Activated CD8-positive, alpha-beta memory T cell treated with anti-CD3 and anti-CD28 coated beads, Interleukin-2, amount 10 ng/mL, durations not matched to agents 7 days and 5 days (primary cell): Measurements from ENCODE around the gene SGPL1. TPM values are rescaled to one million over a fixed set of nuclear protein-coding genes. Genes with fewer than 3 reads are reported as not detected.

Source experiments
- ATAC-seq: fragments of 150-1000 bp; cut with Tn5 transposase; one replicate; pipeline ENCODE4 v1.10.0; 2021; ENCODE audit warnings: moderate library complexity
- CTCF ChIA-PET: fragments of 350-600 bp; sonication (Branson Sonifier 250); formaldehyde crosslinking; loops from one replicate; lab custom pipeline; 2021; ENCODE audit warnings: antibody characterized with exemption; lab: Charles Lee
- DNase-seq: peaks from one replicate; pipeline ENCODE4 v3.0.0-alpha.2; 2020
- H3K27ac Mint-ChIP-seq: one replicate; pipeline ENCODE4 v1.8.0; 2021; ENCODE audit warnings: mild to moderate bottlenecking, mixed read lengths
- H3K27me3 Mint-ChIP-seq: one replicate; pipeline ENCODE4 v1.8.0; 2021; ENCODE audit warnings: mixed read lengths
- H3K36me3 Mint-ChIP-seq: one replicate; pipeline ENCODE4 v1.8.0; 2021; ENCODE audit warnings: mild to moderate bottlenecking, mixed read lengths
- H3K4me1 Mint-ChIP-seq: one replicate; pipeline ENCODE4 v1.8.0; 2021; ENCODE audit warnings: mixed read lengths
- H3K4me3 Mint-ChIP-seq: one replicate; pipeline ENCODE4 v1.8.0; 2021; ENCODE audit warnings: mild to moderate bottlenecking, moderate library complexity, mixed read lengths
- H3K9me3 Mint-ChIP-seq: one replicate; pipeline ENCODE4 v1.8.0; 2022; ENCODE audit warnings: low read depth, mixed read lengths
- total RNA-seq, 2 experiments: library from RNA; stranded (reverse); gene quantifications; one replicate each; pipeline ENCODE4 v1.2.3, GENCODE V29; 2021

SGPL1 gene
- total RNA-seq, 2 experiments from 2014 or later: 22.5 to 29.3 TPM

GRCh38 chr10:70927189-70927943, 111.6 kb downstream of the SGPL1 start:
- CTCF ChIA-PET: interaction anchor here (1.3 to 3.1 kb wide), 4 partner anchors 59 to 358 kb away, joined by 3 to 10 read pairs (median 5); no protein-coding TSS in a partner anchor

GRCh38 chr10:70928140-70928539, 112.4 kb downstream of the SGPL1 start:
- no peak overlapping the region for H3K27ac Mint-ChIP-seq
- H3K36me3 Mint-ChIP-seq: no peaks in the 10 kb centered on the region
- ATAC-seq (no peak), DNase-seq (no peak)
- no peak overlapping the region for H3K4me3 Mint-ChIP-seq
- no peaks in the 10 kb centered on the region for H3K9me3 Mint-ChIP-seq
- no peaks in the 10 kb centered on the region for H3K27me3 Mint-ChIP-seq
- peaks cover 16% of the 10 kb centered on the region for H3K4me1 Mint-ChIP-seq
- CTCF ChIA-PET: no interaction called here

More at GRCh38 chr10:70927189-70927943, 111.6 kb downstream of the SGPL1 start:
- Mint-ChIP-seq H3K27ac (no peak overlapping the region), H3K9me3 (no peaks in the 10 kb centered on the region), H3K4me1 (peaks cover 16% of the 10 kb centered on the region), H3K4me3 (no peak overlapping the region), H3K27me3 (peaks cover 1% of the 10 kb centered on the region), H3K36me3 (no peaks in the 10 kb centered on the region)
- DNase-seq (no peak), ATAC-seq (no peak)

- H3K4me1 Mint-ChIP-seq: peaks cover 14% of the 10 kb centered on the region
- H3K9me3 Mint-ChIP-seq: no peaks in the 10 kb centered on the region
- no peak for ATAC-seq
- no peaks in the 10 kb centered on the region for H3K36me3 Mint-ChIP-seq
- H3K4me3 Mint-ChIP-seq: no peak overlapping the region
- H3K27me3 Mint-ChIP-seq: no peaks in the 10 kb centered on the region
- CTCF ChIA-PET: no interaction called here
- DNase-seq: no peak
- H3K27ac Mint-ChIP-seq: no peak overlapping the region
Measured at GRCh38 chr10:70930263-70931000, 114.7 kb downstream of the SGPL1 start.

Other genes starting within 250 kb of the SGPL1 start
- 100 to 1,000 TPM; 381 to 433 TPM for gene PRF1, start 213.2 kb upstream of the SGPL1 start, total RNA-seq
- gene ADAMTS14, start 143.4 kb upstream of the SGPL1 start, total RNA-seq: under 1 TPM; 0.15 to 0.19 TPM
- gene TBATA, start 30.6 kb upstream of the SGPL1 start, total RNA-seq: not detected
- 10 to 100 TPM; 37.1 to 38.4 TPM for gene PCBD1, start 72.6 kb downstream of the SGPL1 start, total RNA-seq